Activated CD8-positive, alpha-beta memory T cell treated with anti-CD3 and anti-CD28 coated beads for 1 hour (primary cell): ENCODE results near the gene MOCOS.

ENCODE experiments used
- DNase-seq, 2 donors: peaks; one replicate each; pipeline ENCODE4 v3.0.0-alpha.2; 2020; ENCODE audit warnings: low read depth in 1 of 2; ENCODE audit errors: extremely low read depth in 1 of 2

Gene MOCOS

DNA sequence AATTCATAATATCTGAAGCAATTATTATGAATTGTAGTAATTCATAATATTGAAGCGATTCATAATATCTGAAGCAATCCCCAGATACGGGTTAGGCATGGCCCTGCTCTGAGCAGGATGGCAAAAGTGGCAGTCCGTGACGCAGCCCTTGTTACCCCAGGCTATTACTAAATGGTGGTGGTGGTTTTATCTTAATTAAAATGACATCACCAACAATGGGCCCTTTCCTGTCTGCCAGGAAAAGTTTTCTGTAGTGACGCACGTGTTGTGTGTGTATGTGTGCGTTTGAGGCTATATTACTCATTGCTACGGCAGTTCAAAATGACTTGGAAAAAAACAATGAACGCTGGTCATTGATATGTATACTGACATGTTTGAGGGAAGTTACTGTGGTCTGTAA is 10.6 kb upstream of the MOCOS start:
- no peak for DNase-seq

DNA sequence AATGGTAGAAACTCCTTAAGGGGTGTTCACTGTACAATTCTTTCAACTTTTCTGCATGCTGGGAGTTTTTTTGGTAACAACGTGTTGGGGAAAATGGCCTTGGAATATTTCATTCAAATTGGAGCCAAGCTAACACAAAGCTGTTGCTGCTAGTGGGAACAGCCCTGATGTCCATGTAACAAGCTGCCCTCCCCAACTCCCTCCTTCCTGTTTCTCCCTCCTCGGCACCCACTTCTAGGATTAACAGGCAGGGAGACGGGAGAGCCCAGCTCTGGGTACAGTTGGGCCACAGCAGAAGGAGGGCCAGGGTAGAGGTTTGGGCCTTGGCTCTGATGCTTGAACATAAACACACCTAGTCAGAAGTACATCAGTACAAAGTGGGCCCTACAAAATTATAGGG is 9.4 kb upstream of the MOCOS start:
- no peak for DNase-seq

DNA sequence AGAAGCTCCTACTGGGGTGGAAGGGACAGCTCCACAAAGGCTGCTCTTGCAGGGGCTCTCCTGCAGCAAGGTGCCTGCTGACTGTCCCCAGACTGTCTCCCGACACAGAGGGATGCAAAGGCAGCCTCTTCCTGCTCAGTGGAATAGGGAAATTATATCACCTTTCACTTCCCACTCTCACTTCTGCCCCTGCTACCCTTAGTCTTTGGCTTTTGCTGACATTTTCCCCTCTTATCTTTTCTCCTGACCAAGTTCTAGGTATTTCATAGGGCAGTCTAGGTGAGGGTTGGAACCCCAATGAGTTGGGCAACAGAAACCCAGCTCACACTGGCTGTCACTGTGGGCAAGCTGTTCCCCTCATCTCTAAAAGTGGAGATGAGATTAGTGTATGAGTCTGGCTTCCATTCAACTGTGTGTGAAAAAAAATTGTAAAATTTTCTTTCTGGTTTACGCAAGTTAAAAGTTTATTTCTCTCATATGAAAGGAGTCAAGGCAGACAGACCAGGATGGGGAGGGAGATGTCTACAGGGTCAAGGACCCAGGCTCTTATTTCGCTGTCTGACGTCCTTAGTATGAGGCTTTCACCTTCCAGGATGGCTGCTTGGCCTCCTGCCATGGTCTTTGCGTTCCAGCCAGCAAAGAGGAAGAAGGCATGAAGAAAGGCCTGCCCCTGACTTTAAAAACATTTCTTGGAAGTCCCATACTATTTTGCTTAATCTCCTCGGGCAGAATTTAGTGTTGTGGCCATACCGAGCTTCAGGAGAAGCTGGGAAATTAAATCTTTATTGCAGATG is 7.5 kb upstream of the MOCOS start:
- DNase-seq: no peak

DNA sequence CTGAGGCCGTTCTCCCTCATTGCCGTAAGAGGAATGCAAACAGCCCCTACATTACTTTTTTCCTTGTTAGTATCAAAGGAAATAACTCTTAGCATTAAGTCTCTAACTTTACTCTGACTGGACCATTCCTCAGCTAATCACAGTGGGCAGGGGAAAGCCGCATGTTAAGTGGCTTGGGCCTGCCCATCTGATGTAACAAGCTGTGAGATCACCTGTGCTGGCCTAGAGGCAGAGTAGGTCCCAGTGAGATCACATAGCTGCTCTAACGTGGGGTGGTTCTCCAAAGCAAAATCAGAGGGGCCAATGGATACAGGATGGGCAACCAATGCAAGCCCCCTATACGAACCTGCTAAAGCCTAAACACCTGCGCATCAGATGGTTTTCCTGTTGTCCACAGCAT is 5.9 kb upstream of the MOCOS start:
- no peak for DNase-seq

DNA sequence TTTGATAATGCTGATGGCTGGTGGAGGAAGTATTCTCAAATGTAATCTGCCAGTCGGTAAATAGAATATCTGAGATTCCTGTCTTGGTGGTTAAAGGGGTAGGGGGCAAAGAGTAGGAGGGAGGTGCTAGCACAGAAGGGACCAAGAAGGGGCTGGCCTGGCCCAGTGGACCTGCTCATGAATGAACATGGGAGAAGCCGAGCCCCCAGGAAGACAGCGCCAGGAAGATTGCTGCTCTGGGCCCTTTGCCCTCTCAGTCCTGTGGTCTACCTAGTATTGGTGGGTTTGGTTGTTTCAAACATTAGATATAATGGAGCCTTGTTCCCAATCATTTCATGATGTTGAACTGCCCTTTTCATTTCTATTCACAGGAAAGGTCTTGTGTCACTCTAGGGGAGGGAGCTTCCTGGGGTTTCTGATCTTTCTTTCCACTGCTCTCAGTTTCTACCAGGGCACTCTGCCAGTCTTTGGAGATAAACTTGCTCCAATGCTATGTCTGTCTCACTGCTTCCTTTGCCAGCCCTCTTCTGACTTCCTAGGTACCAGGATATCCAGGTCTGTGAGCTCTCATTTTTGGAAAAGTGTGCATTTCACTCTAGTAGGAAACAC is 5.3 kb upstream of the MOCOS start:
- no peak for DNase-seq

DNA sequence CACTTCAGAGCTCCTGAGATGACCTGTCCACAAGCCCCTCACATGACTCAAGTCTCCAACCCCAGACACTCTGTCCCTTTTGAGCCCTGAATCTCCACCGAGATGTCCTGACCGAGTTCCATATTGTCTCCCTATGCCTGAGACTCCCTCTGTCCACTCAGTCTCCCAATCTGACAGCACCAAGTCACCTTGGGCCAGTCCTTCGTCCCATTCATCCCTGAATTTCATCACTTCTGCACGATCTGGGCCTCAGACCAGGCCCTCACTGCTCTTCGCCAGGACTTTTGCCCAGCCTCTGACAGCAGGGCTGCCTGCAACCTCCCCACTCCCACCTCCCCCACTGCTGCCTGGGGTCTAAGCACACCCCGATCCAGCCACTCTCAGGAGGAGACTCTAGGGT is 4.3 kb upstream of the MOCOS start:
- no peak for DNase-seq

DNA sequence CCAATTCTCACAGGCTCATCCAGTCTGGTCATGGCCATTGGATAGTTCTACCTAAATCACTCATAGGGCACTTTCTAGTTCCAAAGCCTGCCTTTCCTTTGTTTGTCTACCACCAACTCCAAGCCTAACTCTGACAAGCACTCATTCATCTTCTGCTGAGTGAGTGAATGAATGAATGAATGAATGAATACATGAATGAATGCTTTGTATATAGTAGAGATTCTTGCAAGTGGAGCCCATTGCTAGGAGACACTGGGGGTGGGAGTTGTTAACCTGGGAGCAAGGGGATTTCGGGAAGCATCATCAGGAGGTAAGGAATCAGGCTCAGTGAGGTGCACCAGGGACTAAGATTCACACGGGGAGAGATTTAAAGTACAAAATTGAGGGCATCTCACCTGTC is 3.3 kb upstream of the MOCOS start:
- no peak for DNase-seq

DNA sequence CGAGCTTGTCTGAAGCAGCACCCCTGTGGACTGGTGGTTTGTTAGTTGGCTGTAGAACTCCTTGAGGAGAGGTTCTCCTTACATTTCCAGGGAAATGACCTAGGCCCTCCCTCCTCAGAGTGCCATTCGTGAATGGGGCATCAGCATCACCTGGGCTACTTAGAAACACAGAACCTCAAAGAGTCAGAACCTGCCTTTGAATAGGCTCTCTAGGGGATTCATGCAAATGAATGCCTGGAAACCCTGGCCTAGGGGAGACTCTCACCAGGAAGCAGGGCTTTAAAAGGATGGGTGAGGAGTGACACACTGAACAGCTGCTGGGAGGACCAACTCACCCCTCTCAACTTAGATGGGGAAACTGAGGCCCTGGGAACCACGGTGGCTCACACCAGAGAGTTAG is 2.1 kb upstream of the MOCOS start:
- no peak for DNase-seq

DNA sequence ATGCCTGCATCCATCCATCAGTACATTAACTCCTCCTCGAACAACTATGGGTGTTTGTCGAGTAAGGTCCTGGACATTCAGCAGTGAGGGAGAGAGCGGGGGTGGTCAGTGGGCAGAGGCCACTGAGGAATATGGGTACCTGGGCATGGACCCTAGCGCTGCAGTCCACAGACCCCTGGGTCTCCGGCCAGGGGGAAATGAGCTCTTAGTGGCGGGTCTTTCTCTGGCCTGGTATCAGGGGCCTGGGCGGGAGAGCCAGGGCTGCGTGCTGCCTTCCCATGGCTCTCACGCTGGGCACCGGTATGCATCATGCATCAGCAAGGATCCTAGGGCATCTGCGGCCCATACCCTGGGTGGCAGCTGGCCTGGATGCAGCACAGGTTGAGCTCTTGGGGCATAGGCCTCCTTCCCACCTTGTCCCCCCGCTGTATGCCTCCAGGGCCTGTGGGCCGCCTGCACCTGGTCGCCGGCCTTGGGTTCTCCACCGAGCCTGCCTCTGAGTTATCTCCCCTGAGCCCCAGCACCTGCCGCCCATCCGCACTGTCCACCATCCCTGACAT is 1.3 kb upstream of the MOCOS start:
- DNase-seq: no peak

DNA sequence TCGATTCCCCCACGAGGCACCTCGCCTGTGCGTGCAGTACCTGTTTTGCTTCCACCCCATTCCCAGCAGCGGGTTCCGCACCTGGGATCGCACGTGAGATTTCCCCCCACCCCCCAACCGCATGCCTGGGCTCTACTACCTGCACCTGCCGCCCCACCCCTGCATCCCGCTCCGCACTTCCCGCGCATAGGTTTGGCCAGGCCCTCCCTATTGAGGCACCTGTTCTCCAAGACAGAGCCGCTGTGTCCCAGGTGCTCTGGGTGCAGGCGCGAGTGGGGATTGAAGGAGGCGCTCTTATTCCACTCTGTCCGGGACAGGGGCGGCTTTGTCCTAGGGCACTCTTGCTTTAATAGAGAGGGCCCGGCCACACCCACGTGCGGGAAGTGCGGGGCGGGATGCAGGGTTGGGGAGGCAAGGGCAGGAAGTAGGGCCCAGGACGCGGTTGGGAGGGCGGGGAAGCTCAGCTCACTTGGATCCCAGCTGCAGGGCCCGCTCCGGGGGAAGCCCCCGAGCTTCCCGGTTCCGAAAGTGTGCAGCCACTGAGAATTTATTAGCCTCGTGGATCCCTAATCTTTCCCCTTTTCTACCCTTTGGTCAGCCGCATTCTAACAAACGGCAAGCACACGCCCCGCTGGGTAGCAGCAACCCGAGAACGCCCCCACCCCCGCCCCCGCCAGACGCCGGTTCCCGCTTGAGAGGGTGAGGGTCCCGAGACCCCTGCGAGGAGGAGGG is 670 bp upstream of the MOCOS start:
- DNase-seq: peak in 1 of 2 donors; percentile 7

DNA sequence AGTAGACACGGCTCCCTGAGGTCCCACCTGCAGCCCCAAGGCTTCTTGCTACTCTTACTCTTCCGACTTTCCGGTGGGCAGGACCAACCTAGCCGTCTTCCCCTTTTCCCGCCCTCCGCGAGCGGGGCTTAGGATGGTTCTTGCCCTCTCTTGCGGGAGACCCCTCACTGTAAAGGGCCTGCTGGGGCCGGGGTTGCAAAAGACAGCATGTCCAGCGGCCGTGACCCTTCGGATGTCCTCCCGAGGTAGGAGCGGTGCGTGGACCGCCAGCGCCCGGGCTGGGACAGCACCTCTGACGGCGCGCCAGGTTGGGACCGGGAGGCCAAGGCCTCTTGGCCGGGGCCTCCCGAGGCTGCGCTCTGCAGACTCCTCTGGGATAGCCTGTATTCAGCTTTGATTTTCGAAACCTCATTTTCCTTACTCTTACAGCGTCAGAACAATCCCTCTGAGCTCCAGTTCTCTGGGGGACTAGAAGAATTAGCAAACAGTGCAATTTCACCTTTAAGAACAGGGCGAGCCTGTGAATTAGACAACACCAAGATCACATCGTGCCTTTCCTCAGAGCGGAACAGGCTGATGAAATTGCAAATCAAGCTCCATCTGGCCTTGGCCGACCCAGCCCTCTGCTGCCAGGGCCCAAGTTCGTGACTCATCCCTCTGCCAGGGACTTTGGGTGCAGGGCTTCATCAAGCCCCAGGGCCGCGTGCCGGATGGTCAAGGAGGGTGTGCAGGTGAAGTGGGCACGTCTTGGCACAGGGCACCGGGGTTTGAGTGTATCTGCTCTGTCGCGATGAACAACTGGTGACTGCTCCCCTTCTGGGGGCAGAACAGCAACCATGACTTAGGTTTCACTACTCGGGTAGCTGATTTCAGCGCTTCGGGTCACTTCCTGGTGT is 777 bp downstream of the MOCOS start:
- DNase-seq: no peak

DNA sequence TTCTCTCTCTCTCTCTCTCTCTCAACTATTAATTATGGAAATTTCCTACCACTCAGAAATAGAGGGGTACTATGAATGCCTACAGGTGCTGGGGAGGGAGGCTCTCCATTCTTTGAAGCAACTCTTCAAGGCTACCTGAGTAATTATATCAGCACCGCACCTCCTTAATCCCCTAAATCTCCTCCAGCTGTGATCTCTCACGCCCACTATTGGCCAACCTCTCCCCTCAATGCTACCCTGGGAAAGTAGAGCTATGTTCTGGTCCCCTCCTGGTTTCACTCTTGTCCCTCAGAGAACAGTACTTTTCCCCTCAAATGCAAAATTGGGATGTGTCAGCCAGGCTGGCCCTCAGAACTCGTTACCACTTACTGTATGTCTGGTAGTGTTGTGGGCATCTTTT is 1.6 kb downstream of the MOCOS start:
- no peak for DNase-seq

DNA sequence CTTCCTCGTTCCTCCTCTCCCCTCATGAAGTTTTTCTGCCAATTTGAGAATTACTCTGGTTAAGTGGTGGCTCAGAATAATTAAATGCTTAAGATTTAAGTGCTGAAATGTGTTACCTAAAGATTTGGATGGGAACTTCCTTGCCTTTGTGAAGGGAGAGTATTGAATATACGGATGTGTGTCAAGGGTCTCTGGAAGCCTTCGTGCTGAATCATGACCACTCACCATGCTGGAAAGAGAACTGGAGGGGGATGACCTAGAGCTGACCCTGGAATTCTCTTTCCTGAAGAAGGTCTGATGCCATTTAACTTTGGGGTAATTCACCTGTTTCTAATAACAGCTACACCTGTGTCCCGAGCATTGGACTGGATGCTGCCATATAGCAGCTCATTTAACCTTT is 2.2 kb downstream of the MOCOS start:
- no peak for DNase-seq

DNA sequence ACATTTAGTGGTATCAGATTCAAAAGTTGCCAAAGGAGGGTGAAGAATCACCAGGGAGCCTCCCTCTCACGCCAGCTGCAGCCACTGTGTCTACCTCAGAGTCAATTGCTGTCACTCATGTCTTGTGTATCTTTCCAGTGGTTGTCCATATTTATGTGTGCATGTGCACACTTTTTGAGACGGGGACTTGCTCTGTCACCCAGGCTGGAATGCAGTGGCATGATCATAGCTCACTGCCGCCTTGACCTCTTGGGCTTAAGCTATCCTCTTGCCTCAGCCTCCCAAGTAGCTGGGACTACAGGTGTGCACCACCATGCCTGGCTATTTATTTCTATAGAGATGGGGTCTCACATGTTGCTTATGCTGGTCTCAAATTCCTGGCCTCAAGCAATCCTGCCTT is 4.0 kb downstream of the MOCOS start:
- DNase-seq: no peak

DNA sequence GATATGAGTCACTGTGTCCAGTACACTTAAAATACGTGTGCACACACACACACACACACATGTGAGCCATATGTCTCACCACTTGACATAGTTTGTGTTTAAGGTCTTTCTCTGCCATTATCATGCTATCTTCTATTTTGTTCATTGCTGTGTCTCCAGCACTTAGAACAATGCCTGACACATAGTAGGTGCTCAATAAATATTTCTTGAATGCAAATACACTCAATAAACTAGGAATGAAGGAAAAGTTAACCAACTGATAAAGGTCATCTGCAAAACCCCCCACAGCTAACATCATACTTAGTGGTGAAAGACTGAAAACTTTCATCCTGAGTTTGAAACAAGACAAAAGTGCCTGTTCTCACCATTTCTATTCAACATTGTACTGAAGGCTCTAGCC is 4.4 kb downstream of the MOCOS start:
- DNase-seq: no peak

DNA sequence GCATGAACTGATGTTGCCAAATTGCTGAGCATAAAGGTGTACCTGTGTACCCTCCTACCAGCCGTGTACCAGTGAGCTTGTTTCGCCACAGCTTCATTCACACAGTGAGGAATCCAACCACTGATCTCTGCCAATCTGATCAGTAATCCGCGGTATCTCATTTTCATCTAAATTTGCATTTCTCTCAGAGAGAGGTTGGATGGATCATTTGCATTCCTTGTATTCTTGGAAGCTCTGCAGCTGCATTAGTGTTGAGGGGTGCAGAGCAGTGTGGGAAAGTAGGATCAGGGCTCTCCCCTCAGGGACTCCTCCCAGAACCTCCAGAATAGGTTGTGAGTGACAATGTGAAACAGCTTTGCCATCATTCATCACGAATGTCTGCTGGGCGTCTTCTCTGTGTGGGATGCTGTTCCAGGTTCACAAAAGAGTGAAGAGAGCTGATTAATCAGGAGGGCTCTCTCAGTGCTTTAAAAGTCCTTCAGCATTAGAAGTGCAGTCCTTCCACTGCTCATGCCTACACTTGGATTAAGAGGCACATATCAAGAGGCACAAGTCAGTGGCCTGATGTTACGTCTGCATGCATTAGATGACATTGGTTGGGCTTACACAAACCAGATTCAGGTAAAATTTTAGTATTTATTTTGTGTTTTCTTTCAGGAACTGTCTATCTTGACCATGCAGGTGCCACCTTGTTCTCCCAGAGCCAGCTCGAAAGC is 7.5 kb downstream of the MOCOS start:
- DNase-seq: no peak

DNA sequence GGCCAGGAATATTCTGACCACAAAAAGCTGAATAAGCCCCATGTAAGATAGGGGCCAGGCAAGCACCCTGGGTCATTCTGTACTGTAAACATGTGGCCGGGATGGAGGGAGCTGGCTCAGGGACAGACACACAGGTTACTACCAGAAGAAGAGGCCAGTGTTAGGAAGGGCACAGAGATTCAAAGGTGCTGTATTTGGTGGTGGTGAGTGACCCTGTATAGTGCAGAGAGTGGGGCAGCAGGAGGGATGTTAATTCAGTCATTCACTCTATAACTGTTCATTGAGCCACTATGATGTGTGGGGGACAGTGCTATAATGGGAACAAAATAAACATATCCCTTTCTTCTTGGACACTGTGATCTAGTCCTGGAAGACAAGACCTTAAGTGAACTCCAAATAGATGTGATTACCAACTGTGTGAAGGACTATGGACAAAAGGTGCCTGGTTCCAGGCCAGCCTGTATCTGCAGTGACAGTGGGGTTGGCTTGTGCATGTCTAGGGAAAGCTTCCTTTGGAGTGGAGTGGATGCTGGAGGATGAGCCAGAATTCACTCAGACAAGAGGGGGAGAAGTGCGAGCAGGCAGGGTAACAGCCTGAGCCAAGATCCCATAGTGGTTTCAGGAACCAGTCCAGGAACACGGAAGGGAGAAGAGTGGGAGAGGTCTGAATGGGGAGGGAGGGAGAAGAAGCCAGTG is 8.3 kb downstream of the MOCOS start:
- no peak for DNase-seq

DNA sequence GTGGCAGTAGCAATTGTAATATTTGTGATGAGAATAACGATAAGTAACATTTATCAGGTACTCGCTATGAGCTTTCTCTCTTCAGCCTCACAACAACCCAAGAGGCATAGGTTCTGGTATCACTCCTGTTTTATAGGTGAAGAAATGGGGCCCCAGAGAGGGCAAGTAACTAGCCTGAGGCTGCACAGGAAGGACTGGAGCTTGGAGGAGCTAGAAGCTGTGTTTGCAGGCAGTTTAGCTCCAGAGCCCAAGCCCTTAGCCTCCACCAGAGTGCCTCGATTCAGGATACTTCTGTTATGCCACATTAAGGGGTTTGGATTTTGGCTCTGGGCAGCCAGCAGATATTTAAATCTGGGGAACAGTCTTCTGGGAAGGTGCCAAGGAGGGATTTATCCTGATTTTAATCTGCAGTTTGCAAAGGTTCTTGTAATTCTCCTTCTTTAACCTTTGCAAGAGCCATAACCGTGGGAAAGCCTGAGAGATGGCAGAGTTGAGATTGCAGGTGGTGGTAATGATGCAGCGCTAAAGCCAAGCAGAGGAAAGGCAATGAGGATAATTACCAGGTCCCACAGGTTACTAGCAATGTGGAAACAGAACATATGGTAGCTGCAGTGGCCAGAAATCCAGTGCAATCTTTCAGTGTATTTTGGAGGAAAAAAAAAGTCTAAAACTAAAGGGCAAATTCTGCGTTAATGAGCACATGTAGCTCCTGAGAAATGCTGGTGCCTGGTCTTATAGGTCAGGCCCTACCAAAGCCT is 9.1 kb downstream of the MOCOS start:
- DNase-seq: no peak
